Measurements from ENCODE around the gene NFE2L1.

The NFE2L1 gene

DNA sequence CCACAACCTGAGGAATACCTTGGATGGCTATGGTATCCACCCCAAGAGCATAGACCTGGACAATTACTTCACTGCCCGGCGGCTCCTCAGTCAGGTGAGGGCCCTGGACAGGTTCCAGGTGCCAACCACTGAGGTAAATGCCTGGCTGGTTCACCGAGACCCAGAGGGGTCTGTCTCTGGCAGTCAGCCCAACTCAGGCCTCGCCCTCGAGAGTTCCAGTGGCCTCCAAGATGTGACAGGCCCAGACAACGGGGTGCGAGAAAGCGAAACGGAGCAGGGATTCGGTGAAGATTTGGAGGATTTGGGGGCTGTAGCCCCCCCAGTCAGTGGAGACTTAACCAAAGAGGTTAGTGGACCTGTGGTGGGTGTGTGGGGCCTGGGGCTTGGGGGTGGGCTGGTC is 3.1 kb downstream of the NFE2L1 start:
- peaks cover 62% of the 10 kb centered on the region for H3K4me1 ChIP-seq (ENCODE audit: control insufficient read depth, insufficient read depth, low read length, unreplicated experiment)
- H2AFZ ChIP-seq (ENCODE audit: low read length, unreplicated experiment): no peak overlapping the region
- H3K27ac ChIP-seq (ENCODE audit: low read depth, low read length): peak overlapping the region; percentile 86
- H3K79me2 ChIP-seq (ENCODE audit: control insufficient read depth, insufficient read depth, low read length, unreplicated experiment): peaks cover 83% of the 10 kb centered on the region
- H3K27me3 ChIP-seq (ENCODE audit: insufficient read depth, low read length): no peaks in the 10 kb centered on the region
- H3K36me3 ChIP-seq (ENCODE audit: insufficient read depth, low read length): peaks cover 7% of the 10 kb centered on the region; the same call in 1 of the 2 replicates
- H3K4me3 ChIP-seq (ENCODE audit: low read depth, low read length): peak overlapping the region; percentile 89

DNA sequence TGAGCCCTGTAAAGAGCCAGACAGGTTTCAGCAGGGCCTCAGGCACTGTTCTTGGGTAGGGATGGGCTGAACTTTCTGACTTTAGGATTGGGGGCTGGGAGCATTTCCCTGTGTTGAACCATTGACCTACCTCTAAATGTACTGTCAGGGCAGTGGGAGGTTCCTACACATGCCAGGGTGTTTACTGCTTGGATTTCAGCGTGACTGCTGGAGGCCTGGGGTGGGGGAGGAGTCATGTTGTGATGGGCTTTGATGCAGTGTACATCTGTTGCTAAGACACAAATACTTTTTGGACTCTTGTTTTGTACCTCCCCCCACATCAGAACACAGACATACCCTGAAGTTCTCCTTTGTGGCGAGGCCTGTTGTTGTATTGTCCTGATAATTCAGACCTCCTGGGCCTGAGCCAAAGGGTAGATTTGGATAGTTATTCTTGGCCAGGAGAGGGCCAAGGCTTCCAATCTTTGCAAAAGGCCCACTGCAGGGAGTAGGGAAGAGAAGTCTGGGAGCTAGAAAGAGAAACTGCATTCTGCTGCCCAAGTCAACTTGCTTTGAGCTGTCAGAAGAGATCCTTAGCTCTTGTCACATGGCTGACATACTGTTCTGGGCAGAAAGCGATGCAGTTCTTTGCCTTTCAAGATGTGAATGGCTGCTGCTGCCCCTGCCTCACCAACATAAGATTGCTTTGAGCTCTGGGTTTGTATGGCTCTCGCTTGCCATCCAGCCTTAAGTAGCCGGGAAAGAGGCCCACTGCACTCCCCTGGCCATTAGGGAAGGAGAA is 3.7 kb downstream of the NFE2L1 start:
- Histone ChIP-seq H3K4me3 (ENCODE audit: low read depth, low read length) (peak overlapping the region; percentile 89), H3K4me1 (ENCODE audit: control insufficient read depth, insufficient read depth, low read length, unreplicated experiment) (peaks cover 58% of the 10 kb centered on the region), H3K27ac (ENCODE audit: low read depth, low read length) (peak overlapping the region; percentile 86), H3K27me3 (ENCODE audit: insufficient read depth, low read length) (no peaks in the 10 kb centered on the region), H3K79me2 (ENCODE audit: control insufficient read depth, insufficient read depth, low read length, unreplicated experiment) (peaks cover 79% of the 10 kb centered on the region), H3K36me3 (ENCODE audit: insufficient read depth, low read length) (peaks cover 7% of the 10 kb centered on the region; the same call in 1 of the 2 replicates), H2AFZ (ENCODE audit: low read length, unreplicated experiment) (no peak overlapping the region)

- no peak overlapping the region for H2AFZ ChIP-seq (ENCODE audit: low read length, unreplicated experiment)
- H3K27me3 ChIP-seq (ENCODE audit: insufficient read depth, low read length): no peaks in the 10 kb centered on the region
- H3K36me3 ChIP-seq (ENCODE audit: insufficient read depth, low read length): peaks cover 18% of the 10 kb centered on the region; the same call in 1 of the 2 replicates
- peaks cover 57% of the 10 kb centered on the region for H3K4me1 ChIP-seq (ENCODE audit: control insufficient read depth, insufficient read depth, low read length, unreplicated experiment)
- peak overlapping the region; percentile 89 for H3K4me3 ChIP-seq (ENCODE audit: low read depth, low read length)
- peak overlapping the region; percentile 86 for H3K27ac ChIP-seq (ENCODE audit: low read depth, low read length)
- H3K79me2 ChIP-seq (ENCODE audit: control insufficient read depth, insufficient read depth, low read length, unreplicated experiment): peaks cover 72% of the 10 kb centered on the region
Observed at GRCh38 chr17:48052956-48053757, 5.0 kb downstream of the NFE2L1 start.

- peak overlapping the region; percentile 89 for H3K4me3 ChIP-seq (ENCODE audit: low read depth, low read length)
- H3K36me3 ChIP-seq (ENCODE audit: insufficient read depth, low read length): peaks cover 20% of the 10 kb centered on the region; the same call in 1 of the 2 replicates
- no peak overlapping the region for H2AFZ ChIP-seq (ENCODE audit: low read length, unreplicated experiment)
- H3K4me1 ChIP-seq (ENCODE audit: control insufficient read depth, insufficient read depth, low read length, unreplicated experiment): peaks cover 57% of the 10 kb centered on the region
- peaks cover 70% of the 10 kb centered on the region for H3K79me2 ChIP-seq (ENCODE audit: control insufficient read depth, insufficient read depth, low read length, unreplicated experiment)
- H3K27ac ChIP-seq (ENCODE audit: low read depth, low read length): peak overlapping the region; percentile 86
- no peaks in the 10 kb centered on the region for H3K27me3 ChIP-seq (ENCODE audit: insufficient read depth, low read length)
Observed at GRCh38 chr17:48053758-48054237, 5.6 kb downstream of the NFE2L1 start.

GRCh38 chr17:48054238-48055185 is 6.4 kb downstream of the NFE2L1 start:
- Histone ChIP-seq H3K36me3 (ENCODE audit: insufficient read depth, low read length) (peaks cover 25% of the 10 kb centered on the region; the same call in 1 of the 2 replicates), H3K27ac (ENCODE audit: low read depth, low read length) (peak overlapping the region; percentile 86; the same call in 1 of the 2 replicates), H2AFZ (ENCODE audit: low read length, unreplicated experiment) (no peak overlapping the region), H3K27me3 (ENCODE audit: insufficient read depth, low read length) (no peaks in the 10 kb centered on the region), H3K79me2 (ENCODE audit: control insufficient read depth, insufficient read depth, low read length, unreplicated experiment) (peaks cover 67% of the 10 kb centered on the region), H3K4me1 (ENCODE audit: control insufficient read depth, insufficient read depth, low read length, unreplicated experiment) (peaks cover 57% of the 10 kb centered on the region), H3K4me3 (ENCODE audit: low read depth, low read length) (peak overlapping the region; percentile 89)

GRCh38 chr17:48055531-48056245 is 7.5 kb downstream of the NFE2L1 start:
- Histone ChIP-seq H3K4me3 (ENCODE audit: low read depth, low read length) (peak overlapping the region; percentile 89; the same call in 1 of the 2 replicates), H2AFZ (ENCODE audit: low read length, unreplicated experiment) (no peak overlapping the region), H3K79me2 (ENCODE audit: control insufficient read depth, insufficient read depth, low read length, unreplicated experiment) (peaks cover 57% of the 10 kb centered on the region), H3K36me3 (ENCODE audit: insufficient read depth, low read length) (peaks cover 27% of the 10 kb centered on the region; the same call in 1 of the 2 replicates), H3K4me1 (ENCODE audit: control insufficient read depth, insufficient read depth, low read length, unreplicated experiment) (peaks cover 61% of the 10 kb centered on the region), H3K27me3 (ENCODE audit: insufficient read depth, low read length) (no peaks in the 10 kb centered on the region), H3K27ac (ENCODE audit: low read depth, low read length) (peak overlapping the region; percentile 57)

DNA sequence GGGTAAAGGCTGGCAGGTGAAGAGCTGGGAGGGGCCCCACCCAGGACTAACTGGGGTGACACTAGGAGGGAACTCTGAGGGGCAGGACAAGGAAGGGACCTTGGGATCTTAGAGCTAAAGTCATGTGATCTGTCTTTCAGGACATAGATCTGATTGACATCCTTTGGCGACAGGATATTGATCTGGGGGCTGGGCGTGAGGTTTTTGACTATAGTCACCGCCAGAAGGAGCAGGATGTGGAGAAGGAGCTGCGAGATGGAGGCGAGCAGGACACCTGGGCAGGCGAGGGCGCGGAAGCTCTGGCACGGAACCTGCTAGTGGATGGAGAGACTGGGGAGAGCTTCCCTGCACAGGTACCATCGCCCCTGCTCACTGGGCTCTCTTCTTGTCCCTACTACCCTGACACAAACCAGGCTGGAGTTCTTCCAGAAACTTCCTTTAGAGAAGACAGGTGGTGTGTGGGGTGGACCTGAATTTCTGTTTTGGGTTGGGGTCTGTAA is 8.1 kb downstream of the NFE2L1 start:
- Histone ChIP-seq H3K27ac (ENCODE audit: low read depth, low read length) (peak overlapping the region; percentile 57), H3K4me1 (ENCODE audit: control insufficient read depth, insufficient read depth, low read length, unreplicated experiment) (peaks cover 57% of the 10 kb centered on the region), H3K36me3 (ENCODE audit: insufficient read depth, low read length) (peaks cover 24% of the 10 kb centered on the region; the same call in 1 of the 2 replicates)

GRCh38 chr17:48056879-48057278 is 8.7 kb downstream of the NFE2L1 start:
- Histone ChIP-seq H3K27me3 (ENCODE audit: insufficient read depth, low read length) (no peaks in the 10 kb centered on the region), H3K27ac (ENCODE audit: low read depth, low read length) (0 out of 2 replicates have a peak overlapping the region, but pooled peaks have one; percentile 15), H3K36me3 (ENCODE audit: insufficient read depth, low read length) (peaks cover 25% of the 10 kb centered on the region; the same call in 1 of the 2 replicates), H3K4me1 (ENCODE audit: control insufficient read depth, insufficient read depth, low read length, unreplicated experiment) (peaks cover 55% of the 10 kb centered on the region), H2AFZ (ENCODE audit: low read length, unreplicated experiment) (no peak overlapping the region), H3K79me2 (ENCODE audit: control insufficient read depth, insufficient read depth, low read length, unreplicated experiment) (peaks cover 46% of the 10 kb centered on the region), H3K4me3 (ENCODE audit: low read depth, low read length) (no peak overlapping the region)

More for the DNA sequence above, 8.1 kb downstream of the NFE2L1 start:
- peaks cover 51% of the 10 kb centered on the region for H3K79me2 ChIP-seq (ENCODE audit: control insufficient read depth, insufficient read depth, low read length, unreplicated experiment)
- no peaks in the 10 kb centered on the region for H3K27me3 ChIP-seq (ENCODE audit: insufficient read depth, low read length)
- H3K4me3 ChIP-seq (ENCODE audit: low read depth, low read length): no peak overlapping the region
- H2AFZ ChIP-seq (ENCODE audit: low read length, unreplicated experiment): no peak overlapping the region

- H3K4me1 ChIP-seq (ENCODE audit: control insufficient read depth, insufficient read depth, low read length, unreplicated experiment): peaks cover 47% of the 10 kb centered on the region
- H3K4me3 ChIP-seq (ENCODE audit: low read depth, low read length): no peak overlapping the region
- no peak overlapping the region for H2AFZ ChIP-seq (ENCODE audit: low read length, unreplicated experiment)
- H3K27ac ChIP-seq (ENCODE audit: low read depth, low read length): no peak overlapping the region
- no peaks in the 10 kb centered on the region for H3K27me3 ChIP-seq (ENCODE audit: insufficient read depth, low read length)
- H3K36me3 ChIP-seq (ENCODE audit: insufficient read depth, low read length): peaks cover 32% of the 10 kb centered on the region; the same call in 1 of the 2 replicates
- H3K79me2 ChIP-seq (ENCODE audit: control insufficient read depth, insufficient read depth, low read length, unreplicated experiment): peaks cover 39% of the 10 kb centered on the region
Observed at GRCh38 chr17:48057626-48058025, 9.5 kb downstream of the NFE2L1 start.
